OCI-LY1 (cell line): ENCODE measurements around the gene FAM20C.

Source experiments
- EZH2 ChIP-seq: fragments of 200-600 bp; sonication (generic), shearing (Covaris generic); IDR thresholded peaks from 2 replicates; pipeline ENCODE4 v1.8.0; 2017; ENCODE audit warnings: borderline replicate concordance, mixed run types, mild to moderate bottlenecking, antibody characterized with exemption, low read length, moderate library complexity, mixed read lengths
- TF ChIP-seq, protein P1 (sequence below): fragments of 200-600 bp; sonication (generic), shearing (Covaris generic); IDR thresholded peaks from 2 replicates; pipeline ENCODE4 v1.5.1; 2017; ENCODE audit warnings: mild to moderate bottlenecking, antibody characterized with exemption, low read length, moderate library complexity, mixed read lengths

DNA sequence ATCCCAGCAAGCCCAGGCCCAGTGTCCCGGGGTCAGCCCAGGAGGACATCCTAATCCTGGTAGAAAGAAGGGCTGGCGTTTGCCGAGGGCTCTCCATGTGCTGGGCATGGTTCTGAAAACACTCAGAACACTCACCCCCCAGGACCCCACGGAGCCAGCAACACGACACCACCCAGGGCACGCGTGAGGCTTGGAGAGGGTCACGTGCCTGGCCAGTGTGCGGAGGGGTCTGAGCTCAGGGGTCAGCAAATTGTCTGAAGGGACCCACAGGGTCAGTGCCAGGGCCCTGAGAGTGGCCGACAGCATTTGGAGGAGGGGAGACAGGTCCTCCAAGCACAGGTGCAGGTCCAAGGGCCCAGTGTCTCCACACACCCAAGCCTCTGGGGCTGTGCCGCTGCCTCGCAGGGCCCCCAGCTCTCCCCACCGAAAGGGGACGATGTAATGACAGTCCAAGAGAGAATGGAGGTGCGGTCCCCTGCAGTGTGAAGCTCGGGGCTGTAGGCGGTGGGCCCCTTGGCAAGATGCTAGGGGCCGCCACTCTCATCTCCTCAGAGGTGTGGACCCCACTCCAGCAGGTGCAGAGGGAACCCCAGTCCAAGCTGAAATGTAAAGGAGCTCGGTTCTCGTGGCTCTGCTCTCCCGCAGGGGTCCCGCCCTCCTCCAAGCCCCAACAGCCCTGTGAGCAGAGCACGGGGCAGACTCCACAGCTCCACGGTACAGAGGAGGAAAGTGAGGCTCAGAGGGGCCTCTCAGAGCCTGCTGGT is 105.4 kb downstream of the FAM20C start:
- TF ChIP-seq, protein P1, sequence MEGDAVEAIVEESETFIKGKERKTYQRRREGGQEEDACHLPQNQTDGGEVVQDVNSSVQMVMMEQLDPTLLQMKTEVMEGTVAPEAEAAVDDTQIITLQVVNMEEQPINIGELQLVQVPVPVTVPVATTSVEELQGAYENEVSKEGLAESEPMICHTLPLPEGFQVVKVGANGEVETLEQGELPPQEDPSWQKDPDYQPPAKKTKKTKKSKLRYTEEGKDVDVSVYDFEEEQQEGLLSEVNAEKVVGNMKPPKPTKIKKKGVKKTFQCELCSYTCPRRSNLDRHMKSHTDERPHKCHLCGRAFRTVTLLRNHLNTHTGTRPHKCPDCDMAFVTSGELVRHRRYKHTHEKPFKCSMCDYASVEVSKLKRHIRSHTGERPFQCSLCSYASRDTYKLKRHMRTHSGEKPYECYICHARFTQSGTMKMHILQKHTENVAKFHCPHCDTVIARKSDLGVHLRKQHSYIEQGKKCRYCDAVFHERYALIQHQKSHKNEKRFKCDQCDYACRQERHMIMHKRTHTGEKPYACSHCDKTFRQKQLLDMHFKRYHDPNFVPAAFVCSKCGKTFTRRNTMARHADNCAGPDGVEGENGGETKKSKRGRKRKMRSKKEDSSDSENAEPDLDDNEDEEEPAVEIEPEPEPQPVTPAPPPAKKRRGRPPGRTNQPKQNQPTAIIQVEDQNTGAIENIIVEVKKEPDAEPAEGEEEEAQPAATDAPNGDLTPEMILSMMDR: no peak
- no peak for TF ChIP-seq EZH2
